ENCODE results near the gene KRT15.

The KRT15 gene

DNA sequence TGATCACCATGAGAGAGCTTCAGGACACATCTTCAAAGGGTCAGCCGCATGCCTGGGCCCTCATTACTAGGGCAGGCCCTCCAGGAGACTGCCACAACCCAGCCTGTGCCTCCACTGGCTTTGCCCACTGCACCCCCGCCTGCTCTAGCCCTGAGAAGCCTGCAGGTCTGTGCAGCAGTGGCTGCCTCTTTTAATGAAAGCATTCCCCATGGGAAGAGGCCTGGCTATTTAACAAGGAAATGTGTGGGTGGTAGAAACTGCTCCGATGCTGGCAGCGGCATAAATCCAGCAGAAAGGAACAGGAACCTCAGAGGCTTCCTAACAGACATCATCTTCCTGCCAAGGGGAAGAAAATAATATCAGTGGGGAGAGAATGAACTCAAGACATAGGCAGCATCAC is 51.1 kb downstream of the KRT15 start:
- DNase-seq (ENCODE audit: low read depth): no peak
- H3K4me3 ChIP-seq (ENCODE audit: low read length): no peak overlapping the region
- TF ChIP-seq, protein P1, sequence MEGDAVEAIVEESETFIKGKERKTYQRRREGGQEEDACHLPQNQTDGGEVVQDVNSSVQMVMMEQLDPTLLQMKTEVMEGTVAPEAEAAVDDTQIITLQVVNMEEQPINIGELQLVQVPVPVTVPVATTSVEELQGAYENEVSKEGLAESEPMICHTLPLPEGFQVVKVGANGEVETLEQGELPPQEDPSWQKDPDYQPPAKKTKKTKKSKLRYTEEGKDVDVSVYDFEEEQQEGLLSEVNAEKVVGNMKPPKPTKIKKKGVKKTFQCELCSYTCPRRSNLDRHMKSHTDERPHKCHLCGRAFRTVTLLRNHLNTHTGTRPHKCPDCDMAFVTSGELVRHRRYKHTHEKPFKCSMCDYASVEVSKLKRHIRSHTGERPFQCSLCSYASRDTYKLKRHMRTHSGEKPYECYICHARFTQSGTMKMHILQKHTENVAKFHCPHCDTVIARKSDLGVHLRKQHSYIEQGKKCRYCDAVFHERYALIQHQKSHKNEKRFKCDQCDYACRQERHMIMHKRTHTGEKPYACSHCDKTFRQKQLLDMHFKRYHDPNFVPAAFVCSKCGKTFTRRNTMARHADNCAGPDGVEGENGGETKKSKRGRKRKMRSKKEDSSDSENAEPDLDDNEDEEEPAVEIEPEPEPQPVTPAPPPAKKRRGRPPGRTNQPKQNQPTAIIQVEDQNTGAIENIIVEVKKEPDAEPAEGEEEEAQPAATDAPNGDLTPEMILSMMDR (conservative IDR thresholded peaks at IDR 0.05; ENCODE audit: low read length): no peak

DNA sequence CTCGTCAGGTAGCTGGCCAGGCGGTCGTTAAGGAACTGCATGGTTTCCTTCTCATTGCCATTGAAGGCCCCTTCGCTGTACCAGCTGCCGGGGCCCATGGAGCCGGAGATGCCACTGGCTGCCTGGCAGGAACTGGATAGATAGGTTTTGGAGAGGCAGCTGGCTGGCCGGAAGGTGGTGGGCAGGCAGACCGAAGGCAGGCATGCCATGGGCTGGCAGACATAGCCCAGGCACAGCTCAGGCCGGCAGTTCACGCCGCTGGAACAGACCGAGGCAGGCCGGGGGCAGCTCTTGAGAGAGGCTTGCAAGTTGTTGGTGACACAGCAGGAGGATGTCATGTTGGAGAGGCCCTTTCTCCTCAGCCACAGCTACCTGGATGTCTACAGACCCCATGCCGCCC is 51.7 kb downstream of the KRT15 start, which contains the start of gene KRT32:
Gene KRT32 (minus strand): TSS at position 399 of the 400 bp plus-strand sequence. CDS start 61 bp downstream, at position 338.
- no peak for DNase-seq (ENCODE audit: low read depth)
- TF ChIP-seq, protein P1 (conservative IDR thresholded peaks at IDR 0.05; ENCODE audit: low read length): no peak
- no peak within 1 kb of the TSS for H3K4me3 ChIP-seq (ENCODE audit: low read length)

DNA sequence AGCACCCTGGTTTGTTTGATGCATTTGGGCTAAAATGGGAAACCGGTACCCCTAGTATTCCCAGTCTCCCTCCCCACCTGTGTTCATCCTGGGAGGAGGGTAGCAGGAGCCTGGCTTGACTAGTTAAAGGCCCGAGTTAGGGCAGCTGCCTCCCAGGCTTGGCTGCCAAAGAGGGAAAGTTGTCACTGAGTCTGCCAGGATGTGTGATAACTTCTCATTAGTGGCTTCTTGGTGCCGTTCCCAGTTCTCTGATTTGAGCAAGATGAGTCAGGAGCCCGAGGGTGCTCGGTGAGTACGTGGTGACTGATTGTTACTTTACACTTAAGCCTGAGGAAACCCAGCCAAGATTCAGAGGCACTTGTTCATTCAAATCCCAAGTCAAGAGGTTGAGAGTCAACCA is 54.0 kb downstream of the KRT15 start:
- H3K4me3 ChIP-seq (ENCODE audit: low read length): no peak overlapping the region
- DNase-seq (ENCODE audit: low read depth): peak; percentile 96
- TF ChIP-seq, protein P1 (conservative IDR thresholded peaks at IDR 0.05; ENCODE audit: low read length): no peak

DNA sequence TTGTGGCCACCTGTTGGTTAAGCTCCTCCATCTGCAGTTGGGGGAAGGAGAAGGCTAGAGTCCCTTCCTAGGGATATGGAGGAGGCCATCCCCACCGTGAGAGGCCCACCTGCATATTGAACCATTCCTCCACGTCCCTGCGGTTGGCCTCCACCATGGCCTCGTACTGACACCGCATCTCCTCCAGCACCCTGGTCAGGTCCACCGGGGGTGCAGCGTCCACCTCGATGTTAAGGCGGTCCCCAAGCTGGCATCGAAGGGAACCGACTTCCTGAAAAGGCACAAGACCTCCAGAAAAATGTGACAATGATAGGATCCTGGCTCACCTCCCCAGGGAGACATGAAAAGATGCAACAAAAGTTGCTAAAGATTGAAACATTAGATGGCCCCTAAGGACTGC is 54.5 kb downstream of the KRT15 start:
- DNase-seq (ENCODE audit: low read depth): no peak

DNA sequence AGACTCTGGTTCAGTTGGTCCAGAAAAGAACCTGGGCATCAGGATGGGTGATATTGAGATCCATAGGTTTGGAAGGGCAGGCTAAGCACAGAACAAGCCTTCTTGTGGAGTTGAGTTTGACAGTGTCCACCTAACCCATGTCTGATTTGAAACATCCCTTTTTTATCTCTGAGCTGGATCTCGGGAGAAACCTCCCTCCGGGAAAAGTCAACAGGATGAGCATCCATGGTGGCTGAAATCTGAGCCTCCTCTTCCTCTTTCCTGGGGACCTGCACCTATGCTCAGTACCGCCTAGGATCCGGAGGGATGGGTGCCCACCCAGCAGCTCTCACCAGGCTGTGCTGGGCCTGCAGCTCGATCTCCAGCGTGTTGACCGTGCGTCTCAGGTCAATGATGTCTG is 54.9 kb downstream of the KRT15 start:
- DNase-seq (ENCODE audit: low read depth): no peak
- H3K4me3 ChIP-seq (ENCODE audit: low read length): no peak overlapping the region
- TF ChIP-seq, protein P1 (conservative IDR thresholded peaks at IDR 0.05; ENCODE audit: low read length): no peak

More for the DNA sequence above, 54.5 kb downstream of the KRT15 start:
- TF ChIP-seq, protein P1 (conservative IDR thresholded peaks at IDR 0.05; ENCODE audit: low read length): no peak
- H3K4me3 ChIP-seq (ENCODE audit: low read length): no peak overlapping the region
